Stimulated activated naive CD8-positive, alpha-beta T cell treated with anti-CD3 and anti-CD28 coated beads, Interleukin-15, amount 100 ng/mL, for 72 hours (primary cell): ENCODE data around the gene CFC1B.
"Not testable (repeated sequence)": the region's sequence is repeated elsewhere in the genome, so short reads cannot be mapped to it uniquely, and the experiment has no call there.

Source experiments
- ATAC-seq: fragments of 150-1000 bp; cut with Tn5 transposase; 2 replicates; pipeline ENCODE4 v1.10.0; 2021; ENCODE audit warnings: mild to moderate bottlenecking, moderate library complexity
- DNase-seq, 2 donors: peaks; one replicate each; pipeline ENCODE4 v3.0.0; 2021 to 2022
- H3K27ac Mint-ChIP-seq, 2 donors: one replicate each; pipeline ENCODE4 v1.8.0; 2022; ENCODE audit warnings: mild to moderate bottlenecking in 2 of 2, mixed read lengths in 2 of 2, moderate library complexity in 2 of 2
- H3K27me3 Mint-ChIP-seq: one replicate; pipeline ENCODE4 v1.8.0; 2022; ENCODE audit warnings: mixed read lengths
- H3K4me1 Mint-ChIP-seq: one replicate; pipeline ENCODE4 v1.8.0; 2022; ENCODE audit warnings: mild to moderate bottlenecking, mixed read lengths
- H3K4me3 Mint-ChIP-seq, 2 donors: one replicate each; pipeline ENCODE4 v1.8.0; 2022; ENCODE audit warnings: mild to moderate bottlenecking in 2 of 2, mixed read lengths in 2 of 2, moderate library complexity in 1 of 2
- H3K9me3 Mint-ChIP-seq, 2 donors: one replicate each; pipeline ENCODE4 v1.8.0; 2022; ENCODE audit warnings: mixed read lengths in 2 of 2

Gene CFC1B

DNA sequence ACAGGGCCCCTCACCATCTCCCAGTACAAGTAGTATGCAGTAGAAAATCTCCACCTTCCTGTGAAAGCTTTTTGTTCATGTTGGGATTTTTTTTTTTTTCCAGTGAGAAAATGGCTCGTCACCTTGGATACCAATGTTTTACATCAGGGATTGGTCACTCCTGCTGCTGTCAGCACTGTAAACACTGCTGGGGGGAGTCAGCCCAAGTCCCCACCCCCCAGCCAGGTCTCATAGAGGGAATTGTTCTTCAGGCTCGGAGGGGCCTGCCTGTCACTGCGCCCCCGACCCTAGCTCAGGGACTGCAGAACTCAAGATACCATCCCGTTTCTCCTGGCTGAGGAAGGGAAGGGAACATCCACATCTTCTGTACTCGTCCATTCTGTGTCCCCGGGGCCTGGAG, at the start of gene CFC1B:
Gene CFC1B (plus strand): TSS at position 231 of the 400 bp plus-strand sequence. CDS start 263 bp downstream, outside the sequence.
- H3K27me3 Mint-ChIP-seq, H3K9me3 Mint-ChIP-seq, H3K4me3 Mint-ChIP-seq, H3K4me1 Mint-ChIP-seq, DNase-seq, ATAC-seq, H3K27ac Mint-ChIP-seq: not testable (repeated sequence)

DNA sequence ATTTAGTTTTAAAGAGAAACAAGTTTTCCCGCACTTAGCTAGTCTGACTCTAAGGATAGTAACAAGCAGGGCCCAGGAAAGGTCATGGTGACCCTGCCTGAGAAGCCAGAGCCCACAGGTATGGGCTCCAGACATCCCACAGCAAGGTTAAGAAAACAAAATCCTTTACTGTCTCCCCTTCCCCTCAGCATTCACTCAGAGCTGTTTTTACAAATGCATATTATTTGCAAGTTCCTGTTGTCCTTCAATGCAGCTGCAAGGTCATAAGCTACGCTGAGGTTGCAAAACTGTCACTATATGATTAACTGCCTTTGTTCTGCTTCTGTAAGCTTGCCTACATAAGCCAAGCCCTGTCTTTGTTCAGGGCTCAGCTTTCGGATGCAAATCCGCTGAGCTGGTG, 29.9 kb upstream of the CFC1B start:
- not testable (repeated sequence) for H3K4me1 Mint-ChIP-seq, H3K27ac Mint-ChIP-seq, H3K4me3 Mint-ChIP-seq, H3K9me3 Mint-ChIP-seq, ATAC-seq, H3K27me3 Mint-ChIP-seq, DNase-seq

DNA sequence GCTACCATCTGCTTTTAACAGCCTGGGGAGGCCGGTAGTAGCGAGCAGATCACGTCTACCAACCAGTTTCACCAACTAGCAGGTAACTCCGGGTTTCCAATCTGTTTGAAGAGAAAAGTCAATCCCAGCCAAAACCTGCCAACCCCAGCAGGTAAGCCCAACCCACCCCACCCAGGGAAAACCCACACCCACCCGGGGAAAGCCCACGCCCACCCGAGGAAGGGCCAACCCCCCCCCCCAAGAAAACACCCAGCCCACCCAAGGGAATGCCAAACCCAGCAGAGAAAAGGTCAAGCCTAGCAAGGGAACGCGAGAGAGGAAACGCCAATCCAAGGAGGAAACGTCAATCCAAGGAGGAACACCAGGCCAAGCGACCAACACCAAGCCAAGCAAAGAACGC, 11.8 kb upstream of the CFC1B start, which contains the start of gene POTEI:
Gene POTEI (minus strand): TSS at position 101 of the 400 bp plus-strand sequence. CDS start 93 bp downstream, at position 8.
- H3K9me3 Mint-ChIP-seq, H3K27me3 Mint-ChIP-seq, H3K4me3 Mint-ChIP-seq, DNase-seq, ATAC-seq, H3K4me1 Mint-ChIP-seq, H3K27ac Mint-ChIP-seq: not testable (repeated sequence)

DNA sequence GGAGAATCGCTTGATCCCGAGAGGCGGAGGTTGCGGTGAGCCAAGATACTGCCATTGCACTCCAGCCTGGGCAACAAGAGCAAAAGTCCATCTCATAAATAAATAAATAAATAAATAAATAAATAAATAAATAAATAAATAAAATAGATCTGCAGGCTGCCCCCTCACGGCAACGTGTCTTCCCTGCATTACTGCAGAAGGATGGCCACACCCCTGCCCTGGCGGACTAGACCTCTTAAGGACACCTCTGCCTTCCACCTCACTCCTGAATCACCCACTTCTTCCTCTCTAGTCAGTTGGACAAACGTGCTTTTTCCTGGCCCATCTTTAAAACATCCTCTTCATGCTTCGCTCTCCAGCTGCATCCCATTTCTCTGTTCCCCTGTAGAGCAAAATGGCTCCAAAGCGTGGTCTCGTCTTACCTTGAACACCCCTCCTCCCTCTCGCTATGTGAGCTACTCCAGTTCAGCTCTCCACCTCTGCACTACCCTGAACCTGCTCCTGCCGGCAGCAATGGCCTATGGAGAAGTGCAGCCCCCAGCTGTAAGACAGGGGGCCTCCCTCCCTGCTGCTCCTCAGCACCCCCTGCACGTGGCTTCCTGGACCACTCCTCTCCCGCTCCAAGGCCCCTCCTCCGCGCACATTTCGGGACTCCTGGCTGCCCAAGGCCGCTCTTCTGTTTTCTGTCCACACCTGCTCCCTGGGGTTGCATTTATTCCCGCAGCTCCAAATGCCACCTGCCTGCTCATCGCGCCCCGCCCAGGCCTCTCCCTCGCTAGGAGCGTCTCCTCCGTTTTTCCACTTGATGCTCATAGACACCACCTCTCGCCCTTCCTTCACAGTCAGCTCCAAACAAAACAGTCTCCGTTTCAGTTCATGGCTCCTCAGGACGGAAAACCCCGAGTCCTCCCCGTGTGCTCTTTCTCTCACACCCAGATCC, 9.9 kb upstream of the CFC1B start:
- not testable (repeated sequence) for DNase-seq, H3K4me1 Mint-ChIP-seq, H3K9me3 Mint-ChIP-seq, H3K4me3 Mint-ChIP-seq, H3K27me3 Mint-ChIP-seq, H3K27ac Mint-ChIP-seq, ATAC-seq

DNA sequence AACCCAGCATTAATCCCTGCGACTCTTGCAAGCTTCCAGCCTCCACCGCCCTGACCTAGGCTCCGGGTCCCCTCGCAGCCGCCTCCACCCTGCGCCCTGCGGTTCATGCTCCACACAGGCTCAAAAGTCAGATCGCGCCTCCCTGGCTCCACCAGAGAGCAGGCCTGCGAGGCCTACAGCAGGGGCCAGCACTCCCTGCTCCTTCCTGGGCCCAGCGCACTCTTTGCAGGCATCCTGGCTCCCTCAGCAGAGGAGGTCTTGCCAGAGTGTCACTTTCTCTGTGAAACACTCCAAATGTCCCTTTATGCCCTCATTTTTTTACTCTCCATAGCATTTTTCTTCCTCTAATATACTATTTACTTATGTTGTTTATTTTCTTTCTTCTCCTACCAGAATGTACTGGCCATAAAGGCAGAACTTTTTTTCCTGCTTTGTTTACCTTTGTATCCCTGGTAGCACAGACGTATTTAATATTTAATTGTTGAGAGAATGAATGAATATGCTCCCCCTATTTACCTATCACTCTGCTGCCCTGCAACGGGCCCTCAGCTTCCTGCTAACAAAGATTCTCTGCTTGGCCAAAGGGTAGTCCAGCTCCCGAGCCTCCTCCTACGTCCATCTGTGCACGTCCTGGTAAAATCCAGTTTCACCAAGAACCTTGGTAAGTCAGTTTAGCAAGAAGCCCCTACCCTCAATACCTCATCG, 9.1 kb upstream of the CFC1B start:
- not testable (repeated sequence) for H3K4me1 Mint-ChIP-seq

DNA sequence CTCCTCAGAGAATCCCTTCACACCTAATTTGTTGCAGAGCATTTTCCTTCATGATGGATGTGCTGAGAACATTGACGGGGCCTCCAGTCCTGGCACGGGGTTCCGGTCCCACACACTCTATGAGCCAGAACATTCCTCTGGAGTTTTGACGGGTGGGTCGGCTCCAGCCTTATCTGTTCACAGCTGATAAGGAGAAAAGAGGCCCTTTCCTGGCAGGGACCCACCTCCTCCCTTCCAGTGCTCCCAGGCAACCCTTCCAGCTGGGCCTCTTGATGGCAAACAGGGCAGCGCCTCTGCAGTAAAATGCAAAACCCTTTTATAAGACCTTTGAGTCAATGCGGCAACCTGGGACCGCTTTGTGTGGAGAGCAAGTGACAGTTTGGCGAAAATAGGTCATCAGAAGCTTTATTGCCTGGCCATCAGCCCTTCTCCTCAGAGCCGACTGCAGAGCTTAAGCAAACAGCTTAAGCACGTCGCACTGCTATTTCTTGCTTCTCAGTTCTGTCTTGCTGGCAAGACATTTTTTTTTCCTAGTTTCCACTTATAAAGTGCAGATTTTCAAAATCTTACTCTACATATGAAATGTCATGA, 2.4 kb upstream of the CFC1B start:
- not testable (repeated sequence) for H3K4me3 Mint-ChIP-seq, ATAC-seq, H3K27ac Mint-ChIP-seq, H3K27me3 Mint-ChIP-seq, DNase-seq, H3K9me3 Mint-ChIP-seq, H3K4me1 Mint-ChIP-seq

More for the DNA sequence above, 9.1 kb upstream of the CFC1B start:
- not testable (repeated sequence) for H3K27ac Mint-ChIP-seq, H3K27me3 Mint-ChIP-seq, DNase-seq, H3K9me3 Mint-ChIP-seq, H3K4me3 Mint-ChIP-seq, ATAC-seq

DNA sequence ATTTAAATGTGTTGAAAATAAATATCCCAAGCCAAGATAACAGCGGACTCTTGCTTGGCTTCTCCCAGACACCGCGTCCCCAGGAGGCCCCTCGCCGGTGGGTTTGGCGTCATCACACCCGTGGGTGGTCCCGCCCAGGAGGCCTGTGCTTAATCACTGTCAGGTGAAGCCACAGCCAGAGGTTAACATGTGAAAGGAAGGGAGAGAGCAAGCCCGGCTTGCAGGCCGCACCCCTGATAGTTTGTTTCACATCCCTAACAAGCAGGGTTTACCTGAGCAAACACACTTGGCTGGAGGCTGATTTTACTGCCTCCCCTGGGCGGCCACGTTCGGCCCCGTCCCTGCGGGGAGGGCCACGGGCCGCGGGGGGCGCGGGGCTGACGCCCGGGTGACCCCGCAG, 1.4 kb downstream of the CFC1B start:
- not testable (repeated sequence) for H3K4me1 Mint-ChIP-seq, H3K27me3 Mint-ChIP-seq, H3K4me3 Mint-ChIP-seq, H3K27ac Mint-ChIP-seq, DNase-seq, H3K9me3 Mint-ChIP-seq
- ATAC-seq, result peak; percentile 28

DNA sequence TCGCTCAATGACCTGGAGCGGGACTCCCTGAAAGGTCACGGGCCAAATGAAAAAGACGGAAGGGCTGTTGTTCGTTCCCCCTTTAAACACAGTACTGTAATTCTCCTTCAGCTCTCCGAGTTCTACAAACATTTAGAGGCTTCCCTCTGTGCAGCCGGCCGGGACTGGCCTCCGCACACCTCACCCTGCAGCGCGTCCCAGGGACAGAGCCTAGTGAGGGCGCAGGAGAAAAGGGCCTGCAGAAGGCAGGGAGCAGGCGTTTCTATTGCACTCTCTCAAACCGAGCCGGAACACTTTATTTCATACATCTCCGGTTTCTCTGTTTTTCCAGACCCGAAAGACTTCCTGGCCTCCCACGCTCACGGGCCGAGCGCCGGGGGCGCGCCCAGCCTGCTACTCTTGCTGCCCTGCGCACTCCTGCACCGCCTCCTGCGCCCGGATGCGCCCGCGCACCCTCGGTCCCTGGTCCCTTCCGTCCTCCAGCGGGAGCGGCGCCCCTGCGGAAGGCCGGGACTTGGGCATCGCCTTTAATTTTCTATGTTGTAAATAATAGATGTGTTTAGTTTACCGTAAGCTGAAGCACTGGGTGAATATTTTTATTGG, 6.4 kb downstream of the CFC1B start:
- H3K27me3 Mint-ChIP-seq, H3K9me3 Mint-ChIP-seq, H3K4me1 Mint-ChIP-seq, DNase-seq, H3K27ac Mint-ChIP-seq, ATAC-seq, H3K4me3 Mint-ChIP-seq: not testable (repeated sequence)

DNA sequence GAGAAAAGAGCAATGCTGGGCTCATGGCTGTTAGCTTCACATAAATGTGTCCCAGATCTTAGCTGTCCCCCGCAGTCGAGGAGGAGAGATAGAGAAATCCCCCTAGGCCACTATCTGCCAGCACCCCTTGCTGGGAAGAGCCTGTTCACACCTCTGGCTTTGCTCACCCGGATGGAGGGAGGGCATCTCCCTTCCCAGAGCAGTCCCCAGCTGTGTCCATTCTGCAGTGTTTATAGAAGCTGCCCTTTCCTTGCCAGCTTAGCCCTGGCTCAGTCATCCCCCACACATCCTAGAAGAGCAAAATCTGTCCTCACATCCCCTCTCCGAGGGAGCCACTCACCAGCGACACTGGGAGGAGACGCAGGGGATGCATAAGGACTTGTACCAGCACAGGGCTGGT, 8.5 kb downstream of the CFC1B start:
- ATAC-seq, DNase-seq, H3K27ac Mint-ChIP-seq, H3K27me3 Mint-ChIP-seq, H3K4me3 Mint-ChIP-seq, H3K9me3 Mint-ChIP-seq, H3K4me1 Mint-ChIP-seq: not testable (repeated sequence)

DNA sequence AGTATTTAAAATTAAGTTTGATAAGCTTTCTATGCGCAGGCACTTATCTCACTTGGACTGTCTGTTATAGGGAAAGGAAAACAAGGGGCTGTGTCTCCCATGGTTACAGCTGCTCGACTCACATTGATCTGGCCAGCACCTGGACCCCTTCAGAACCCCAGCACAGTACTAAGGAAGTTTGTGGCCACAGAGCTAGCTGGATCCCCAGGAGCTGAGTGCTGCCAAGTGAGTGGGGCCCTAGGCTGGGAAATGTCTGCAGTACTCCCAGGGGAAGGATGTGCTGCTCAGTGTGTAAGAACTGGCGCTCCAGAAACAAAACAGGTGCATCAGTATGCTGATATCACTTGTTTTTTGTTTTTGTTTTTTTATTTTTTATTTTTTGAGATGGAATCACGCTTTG, 9.2 kb downstream of the CFC1B start:
- H3K4me1 Mint-ChIP-seq, H3K27me3 Mint-ChIP-seq, ATAC-seq, H3K9me3 Mint-ChIP-seq, H3K27ac Mint-ChIP-seq, DNase-seq, H3K4me3 Mint-ChIP-seq: not testable (repeated sequence)

DNA sequence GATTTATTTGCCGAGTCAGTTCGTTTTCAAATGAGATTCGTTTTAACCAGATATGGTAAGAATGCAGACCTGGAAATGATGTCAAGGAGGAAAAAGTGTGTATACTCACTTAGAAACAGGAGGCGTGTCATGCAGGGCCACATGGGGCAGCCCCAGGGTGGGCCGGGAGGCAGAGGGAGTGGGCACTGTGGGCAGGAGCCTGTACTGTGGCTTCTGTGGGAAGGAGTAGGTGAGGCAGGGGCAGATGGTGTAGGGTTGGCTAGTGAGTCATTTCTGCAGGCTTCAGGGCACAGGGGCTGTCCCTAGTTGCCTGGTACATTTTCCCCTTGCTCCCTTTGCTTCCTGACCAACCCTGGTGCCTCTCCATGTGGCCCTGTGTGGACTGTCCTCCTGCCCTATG, 10.2 kb downstream of the CFC1B start:
- not testable (repeated sequence) for H3K4me1 Mint-ChIP-seq, H3K9me3 Mint-ChIP-seq, H3K27ac Mint-ChIP-seq, DNase-seq, H3K27me3 Mint-ChIP-seq, H3K4me3 Mint-ChIP-seq
- peak; percentile 100 for ATAC-seq

DNA sequence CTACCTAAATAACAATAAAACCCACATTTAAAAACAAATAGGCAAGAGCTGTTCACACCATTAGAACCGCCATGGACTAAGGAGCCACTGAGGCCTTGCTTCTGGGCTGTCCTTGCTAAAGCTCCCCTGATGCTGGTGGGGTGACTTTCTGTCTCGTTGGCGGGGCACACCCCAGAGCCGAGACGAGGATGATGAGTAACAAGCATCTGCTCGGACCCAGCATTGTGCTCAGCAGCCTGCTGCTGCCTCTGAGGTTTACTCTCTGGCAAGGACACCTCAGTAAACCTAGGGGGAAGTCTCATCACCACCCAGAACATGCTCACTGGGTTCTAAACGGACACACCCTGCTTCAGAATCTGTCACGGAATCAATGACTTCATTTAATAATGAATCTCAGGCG, 10.7 kb downstream of the CFC1B start:
- peak; percentile 13 for ATAC-seq
- H3K27me3 Mint-ChIP-seq, H3K4me1 Mint-ChIP-seq, H3K27ac Mint-ChIP-seq, H3K9me3 Mint-ChIP-seq, H3K4me3 Mint-ChIP-seq, DNase-seq: not testable (repeated sequence)

DNA sequence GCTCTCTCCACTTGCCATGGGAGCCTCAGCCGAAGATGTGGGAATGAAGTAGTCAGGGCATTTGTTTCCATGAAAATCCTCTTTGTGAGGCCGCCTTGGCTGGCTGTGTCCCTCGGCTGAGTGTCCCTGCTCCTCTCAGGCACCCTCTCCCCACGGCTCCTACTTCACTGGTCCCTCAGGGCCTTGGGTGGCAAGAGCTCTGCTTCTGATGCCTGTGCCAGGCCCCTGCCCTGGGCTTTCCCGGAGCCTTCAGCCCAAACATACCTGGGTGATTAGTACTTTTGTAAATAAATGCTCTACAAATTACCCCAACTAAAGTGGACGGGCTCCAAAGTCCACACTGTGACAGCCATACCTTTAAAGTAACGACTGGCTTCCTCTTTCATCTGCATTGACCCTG, 15.6 kb downstream of the CFC1B start:
- ATAC-seq, H3K4me3 Mint-ChIP-seq, H3K27ac Mint-ChIP-seq, DNase-seq, H3K27me3 Mint-ChIP-seq, H3K9me3 Mint-ChIP-seq, H3K4me1 Mint-ChIP-seq: not testable (repeated sequence)

DNA sequence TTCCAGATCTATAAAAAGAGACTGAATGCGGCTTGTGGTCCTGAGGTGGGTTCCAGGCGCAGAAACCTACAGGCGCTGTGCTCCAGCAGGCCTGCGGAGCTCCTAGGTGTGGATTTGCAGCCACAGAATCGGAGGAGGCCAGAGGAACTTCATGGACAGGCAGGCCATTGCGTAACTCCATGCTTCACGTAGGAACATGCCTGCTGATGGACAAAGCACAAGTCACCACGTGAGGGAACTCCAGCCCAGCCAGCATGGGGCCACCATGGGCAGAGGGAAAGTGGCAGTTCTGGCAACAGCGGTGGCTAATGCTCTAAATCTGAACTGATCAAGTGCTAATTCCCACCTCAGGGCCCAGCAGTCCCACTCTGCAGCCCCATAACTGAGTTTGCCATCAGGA, 17.2 kb downstream of the CFC1B start:
- not testable (repeated sequence) for ATAC-seq, DNase-seq

DNA sequence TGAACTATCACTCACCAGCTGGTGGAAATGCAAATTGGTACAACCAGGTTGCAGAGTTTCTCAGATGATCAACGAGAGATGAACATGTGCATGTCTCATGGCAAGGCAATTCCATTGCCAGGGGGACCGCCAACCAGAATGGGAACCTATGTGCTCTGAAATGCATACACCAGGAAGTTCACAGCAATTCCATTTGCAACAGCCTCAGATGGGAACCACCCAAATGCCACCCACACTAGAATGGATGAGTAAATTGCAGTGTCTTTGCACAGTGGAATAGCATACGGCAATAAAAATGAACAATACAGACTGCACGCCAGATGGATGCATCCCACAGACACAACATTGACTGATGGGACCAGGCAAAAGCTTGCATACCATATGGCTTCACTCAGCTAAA, 21.8 kb downstream of the CFC1B start:
- H3K27ac Mint-ChIP-seq, H3K27me3 Mint-ChIP-seq, H3K4me3 Mint-ChIP-seq, ATAC-seq, H3K4me1 Mint-ChIP-seq, H3K9me3 Mint-ChIP-seq, DNase-seq: not testable (repeated sequence)

More for the DNA sequence above, 17.2 kb downstream of the CFC1B start:
- H3K4me1 Mint-ChIP-seq, H3K9me3 Mint-ChIP-seq, H3K27ac Mint-ChIP-seq, H3K4me3 Mint-ChIP-seq, H3K27me3 Mint-ChIP-seq: not testable (repeated sequence)
